Fibroblast of lung (primary cell): ENCODE results near the gene CTNND2. TPM values are rescaled to one million over a fixed set of nuclear protein-coding genes. Genes with fewer than 3 reads are reported as not detected.
A peak's percentile ranks its signal among the peaks of the same experiment; 100 is the strongest.

Source experiments
- DNase-seq, 2 donors: peaks; one replicate each; pipeline versions ENCODE4 v3.0.0 to v3.0.0-alpha.2; 2010; ENCODE audit warnings: low read depth in 2 of 2
- H2AFZ ChIP-seq: 2 replicates; pipeline ENCODE4 v1.5.1; 2012; ENCODE audit warnings: low read length, control low read depth, inconsistent platforms
- H3K27ac ChIP-seq: 2 replicates; pipeline ENCODE4 v1.5.1; 2011; ENCODE audit warnings: low read length, control low read depth; ENCODE audit not compliant: insufficient read depth
- H3K27me3 ChIP-seq: 2 replicates; pipeline ENCODE4 v1.5.1; 2011; ENCODE audit warnings: mild to moderate bottlenecking, low read length; ENCODE audit not compliant: control insufficient read depth, insufficient read depth
- H3K36me3 ChIP-seq: 2 replicates; pipeline ENCODE4 v1.5.1; 2011; ENCODE audit warnings: low read length; ENCODE audit not compliant: control insufficient read depth, insufficient read depth
- H3K4me1 ChIP-seq: 2 replicates; pipeline ENCODE4 v1.5.1; 2011; ENCODE audit warnings: low read length; ENCODE audit not compliant: control insufficient read depth, insufficient read depth; ENCODE audit errors: extremely low read depth
- H3K4me2 ChIP-seq: 2 replicates; pipeline ENCODE4 v1.5.1; 2011; ENCODE audit warnings: low read length, control low read depth; ENCODE audit not compliant: insufficient read depth; ENCODE audit errors: extremely low read depth
- H3K4me3 ChIP-seq, 4 experiments: fragments of 200-600 bp in 1 of 4; sonication (generic) in 1 of 4; replicated peaks in 1 of 4; 2 replicates each; pipeline ENCODE4 v1.5.1; 2011 to 2016; ENCODE audit warnings: low read length in 4 of 4, low read depth in 3 of 4, mild to moderate bottlenecking in 3 of 4, control low read depth in 2 of 4, inconsistent platforms in 1 of 4, mixed read lengths in 1 of 4; ENCODE audit not compliant: insufficient read depth in 1 of 4; ENCODE audit errors: control extremely low read depth in 1 of 4
- H3K79me2 ChIP-seq: 2 replicates; pipeline ENCODE4 v1.5.1; 2012; ENCODE audit warnings: mild to moderate bottlenecking, low read length, inconsistent platforms; ENCODE audit not compliant: control insufficient read depth, insufficient read depth
- H3K9ac ChIP-seq: 2 replicates; pipeline ENCODE4 v1.5.1; 2011; ENCODE audit warnings: mild to moderate bottlenecking, low read length, control low read depth; ENCODE audit not compliant: insufficient read depth
- H3K9me3 ChIP-seq: 2 replicates; pipeline ENCODE4 v1.5.1; 2012; ENCODE audit warnings: low read depth, low read length; ENCODE audit not compliant: control insufficient read depth, insufficient read depth
- H4K20me1 ChIP-seq: 2 replicates; pipeline ENCODE4 v1.5.1; 2011; ENCODE audit warnings: low read length; ENCODE audit not compliant: control insufficient read depth, insufficient read depth; ENCODE audit errors: extremely low read depth
- CTCF ChIP-seq, 2 donors: IDR thresholded peaks in 1 of 2; conservative IDR thresholded peaks in 1 of 2; 1 replicate in 1 of 2; 2 replicates in 1 of 2; pipeline ENCODE4 v1.5.1; 2011 to 2012; ENCODE audit warnings: low read length in 2 of 2, control low read depth in 1 of 2, inconsistent platforms in 1 of 2, low read depth in 1 of 2, mild to moderate bottlenecking in 1 of 2
- EZH2 ChIP-seq: IDR thresholded peaks from 2 replicates; pipeline ENCODE4 v1.5.1; 2012; ENCODE audit warnings: low read length, control low read depth, mild to moderate bottlenecking; ENCODE audit errors: missing control alignments
- polyA plus RNA-seq, 2 donors: library from polyadenylated mRNA; depleted of rRNA in 1 of 2; stranded (reverse) in 1 of 2; unstranded in 1 of 2; fragments of >200 nt; gene quantifications; 2 replicates each; pipeline ENCODE4 v1.2.1, GENCODE V29; 2011 to 2012; ENCODE audit warnings: missing spikeins in 1 of 2
- total RNA-seq: library from RNA; depleted of rRNA; stranded (reverse); fragments of >200 nt; gene quantifications from 2 replicates; pipeline ENCODE4 v1.2.1, GENCODE V29; 2014

The CTNND2 gene
- total and polyA plus RNA-seq, 2 donors (not counting 1 experiment from before 2014, with no cell fraction given), result not detected

- Histone ChIP-seq H3K79me2 (no peaks in the 10 kb centered on the region), H3K4me1 (no peaks in the 10 kb centered on the region), H3K9ac (no peak overlapping the region), H3K27ac (no peak overlapping the region), H3K9me3 (no peaks in the 10 kb centered on the region), H3K4me2 (no peak overlapping the region), H4K20me1 (no peaks in the 10 kb centered on the region), H3K4me3 (no peak overlapping the region), H3K36me3 (no peaks in the 10 kb centered on the region), H3K27me3 (no peaks in the 10 kb centered on the region), H2AFZ (no peak overlapping the region)
- TF ChIP-seq CTCF (conservative IDR thresholded peaks at IDR 0.05 in 1 of 2, IDR thresholded peaks at IDR 0.05 in 1 of 2; ENCODE audit: low read depth in 1 of 2, low read length in 2 of 2) (no peak), EZH2 (no peak)
- peak in 1 of 2 donors; percentile 24 for DNase-seq
These were observed 296.2 kb downstream of the CTNND2 start for GRCh38 chr5:11607944-11608483.

- Histone ChIP-seq H3K4me1 (no peaks in the 10 kb centered on the region), H3K27ac (no peak overlapping the region), H3K27me3 (no peaks in the 10 kb centered on the region), H3K4me3 (no peak overlapping the region), H3K4me2 (no peak overlapping the region), H3K9me3 (no peaks in the 10 kb centered on the region), H3K9ac (no peak overlapping the region), H3K79me2 (no peaks in the 10 kb centered on the region), H2AFZ (no peak overlapping the region), H3K36me3 (no peaks in the 10 kb centered on the region), H4K20me1 (no peaks in the 10 kb centered on the region)
- DNase-seq, result no peak
- TF ChIP-seq EZH2, result no peak
- no peak for TF ChIP-seq CTCF (conservative IDR thresholded peaks at IDR 0.05 in 1 of 2, IDR thresholded peaks at IDR 0.05 in 1 of 2; ENCODE audit: low read depth in 1 of 2, low read length in 2 of 2)
These were observed 301.9 kb downstream of the CTNND2 start for GRCh38 chr5:11602298-11602697.

GRCh38 chr5:11599499-11599898, 304.7 kb downstream of the CTNND2 start:
- Histone ChIP-seq H3K4me2 (no peak overlapping the region), H3K79me2 (no peaks in the 10 kb centered on the region), H4K20me1 (no peaks in the 10 kb centered on the region), H2AFZ (no peak overlapping the region), H3K36me3 (no peaks in the 10 kb centered on the region), H3K27me3 (no peaks in the 10 kb centered on the region), H3K4me1 (no peaks in the 10 kb centered on the region), H3K9me3 (no peaks in the 10 kb centered on the region), H3K9ac (no peak overlapping the region), H3K27ac (no peak overlapping the region), H3K4me3 (no peak overlapping the region)
- no peak for DNase-seq
- TF ChIP-seq EZH2 (no peak), CTCF (conservative IDR thresholded peaks at IDR 0.05 in 1 of 2, IDR thresholded peaks at IDR 0.05 in 1 of 2; ENCODE audit: low read depth in 1 of 2, low read length in 2 of 2) (no peak)
